Upper lobe of left lung (tissue), 6 donors: ENCODE measurements around the gene RUNX2. TPM values are rescaled to one million over a fixed set of nuclear protein-coding genes. Genes with fewer than 3 reads are reported as not detected.

Experiments
- ATAC-seq, 2 donors: fragments of 200-7000 bp; cut with Tn5 transposase; one replicate each; pipeline ENCODE4 v1.9.1; 2022; ENCODE audit warnings: mild to moderate bottlenecking in 2 of 2, moderate library complexity in 2 of 2; ENCODE audit not compliant: low FRiP score in 2 of 2
- DNase-seq, 2 donors: peaks; one replicate each; pipeline ENCODE4 v3.0.0-alpha.2; 2019 to 2020
- H3K27ac ChIP-seq, 4 donors: fragments of 200-600 bp; sonication (generic); one replicate each; pipeline ENCODE4 v1.5.1; 2016 to 2019
- H3K27me3 ChIP-seq, 4 donors: fragments of 200-600 bp; sonication (generic); one replicate each; pipeline ENCODE4 v1.5.1; 2017 to 2019
- H3K36me3 ChIP-seq, 4 donors: fragments of 200-600 bp; sonication (generic); one replicate each; pipeline ENCODE4 v1.5.1; 2016 to 2019
- H3K4me1 ChIP-seq, 4 donors: fragments of 200-600 bp; sonication (generic); one replicate each; pipeline ENCODE4 v1.5.1; 2018 to 2019
- H3K4me3 ChIP-seq, 4 donors: fragments of 200-600 bp; sonication (generic); one replicate each; pipeline ENCODE4 v1.5.1; 2017 to 2019; ENCODE audit warnings: mild to moderate bottlenecking in 2 of 4, moderate library complexity in 1 of 4
- H3K9me3 ChIP-seq, 4 donors: fragments of 200-600 bp; sonication (generic); one replicate each; pipeline ENCODE4 v1.5.1; 2018 to 2019
- CTCF ChIP-seq, 6 experiments: fragments of 450-650 bp in 4 of 6; fragments of 200-600 bp in 2 of 6; sonication (generic) in 2 of 6; IDR thresholded peaks; one replicate each; pipeline ENCODE4 v1.5.1; 2016 to 2019; ENCODE audit warnings: antibody characterized with exemption in 6 of 6
- EP300 ChIP-seq, 4 donors: sonication (generic); formaldehyde crosslinking; IDR thresholded peaks; one replicate each; pipeline ENCODE4 v1.5.1; 2017; ENCODE audit warnings: antibody characterized with exemption in 4 of 4, control low read depth in 2 of 4
- POLR2A ChIP-seq, 4 donors: fragments of 450-650 bp; IDR thresholded peaks; one replicate each; pipeline ENCODE4 v1.5.1; 2016 to 2017; ENCODE audit warnings: antibody characterized with exemption in 4 of 4, mild to moderate bottlenecking in 2 of 4
- POLR2AphosphoS5 ChIP-seq, 2 donors: sonication (generic); formaldehyde crosslinking; IDR thresholded peaks; one replicate each; pipeline ENCODE4 v1.5.1; 2017; ENCODE audit warnings: antibody characterized with exemption in 2 of 2
- WGBS, 2 donors: methylation state at CpG; one replicate each; pipeline ENCODE4 v1.1.5; 2017 to 2018; 5-methylcytosine and 5-hydroxymethylcytosine counted together
- total RNA-seq, 6 donors: library from RNA; depleted of rRNA in 4 of 6; stranded (reverse); fragments of >200 nt in 4 of 6; gene quantifications; one replicate each; pipeline versions ENCODE4 v1.1.0 to v1.2.1, GENCODE V29; 2016 to 2021
- donor health status: DM: no; HTN: no; CAD: no; lungs with moderate emphysema.
- donor health status: DM: no; HTN: yes; CAD: no; lungs with severe emphysema.

RUNX2 gene
- total RNA-seq, 6 donors from 2014 or later, result 2.6 to 12.2 (median 5.5) TPM

DNA sequence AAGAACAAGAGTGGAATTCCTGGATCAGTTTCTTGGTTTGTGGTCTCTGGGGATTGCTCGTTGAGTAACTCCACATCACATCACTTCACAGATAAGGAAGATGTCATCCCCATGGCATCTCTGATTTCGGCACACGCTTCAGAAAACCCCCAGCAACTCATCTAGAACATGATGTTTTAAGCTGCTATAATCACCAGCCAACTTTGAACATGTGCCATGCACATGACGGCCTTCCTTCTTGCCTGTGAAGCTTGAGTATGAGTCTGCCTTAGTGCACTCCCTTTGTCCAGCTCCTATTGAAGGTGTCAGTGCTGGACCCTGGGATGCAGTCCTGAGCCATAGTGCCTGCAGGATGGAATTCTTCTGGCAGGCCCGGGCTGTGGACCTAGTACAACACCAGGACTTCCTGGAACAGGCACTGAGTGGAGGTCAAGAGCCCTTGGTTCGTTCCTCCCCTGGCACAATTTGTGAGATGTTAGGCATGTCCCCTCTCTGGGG lies 281.1 kb downstream of the RUNX2 start:
- Histone ChIP-seq H3K36me3 (no peaks in the 10 kb centered on the region), H3K27ac (no peak overlapping the region), H3K9me3 (no peaks in the 10 kb centered on the region), H3K4me3 (no peak overlapping the region), H3K27me3 (no peaks in the 10 kb centered on the region), H3K4me1 (peaks cover 0 to 10% (median 3%) of the 10 kb centered on the region in 4 donors)
- ATAC-seq (peak; percentile 64 to 72), DNase-seq (peak in 1 of 2 donors; percentile 61)
- TF ChIP-seq POLR2AphosphoS5 (IDR thresholded peaks at IDR 0.05), result no peak
- TF ChIP-seq EP300 (IDR thresholded peaks at IDR 0.05), result peak in 3 of 4 donors; percentile 8 to 33 (median 17)
- no peak for TF ChIP-seq CTCF (IDR thresholded peaks at IDR 0.05)
- 71 to 78% methylated on average over 6 of the region's 6 CpGs for WGBS, 2 donors

- H3K4me1 ChIP-seq, result peaks cover 0 to 10% (median 3%) of the 10 kb centered on the region in 4 donors
- no peak for TF ChIP-seq CTCF (IDR thresholded peaks at IDR 0.05)
- no peak for TF ChIP-seq EP300 (IDR thresholded peaks at IDR 0.05)
- TF ChIP-seq POLR2A (IDR thresholded peaks at IDR 0.05), result no peak
- no peak for TF ChIP-seq POLR2AphosphoS5 (IDR thresholded peaks at IDR 0.05)
- DNase-seq, result no peak
- H3K36me3 ChIP-seq, result no peaks in the 10 kb centered on the region
- H3K9me3 ChIP-seq, result no peaks in the 10 kb centered on the region
- WGBS, 2 donors, result 75 to 76% methylated on average over 1 of the region's 1 CpG
- no peaks in the 10 kb centered on the region for H3K27me3 ChIP-seq
- H3K27ac ChIP-seq, result no peak overlapping the region
- no peak for ATAC-seq
- H3K4me3 ChIP-seq, result no peak overlapping the region
Measured at GRCh38 chr6:45610374-45610773, 282.2 kb downstream of the RUNX2 start.

- no peak for ATAC-seq
- H3K27ac ChIP-seq, result no peak overlapping the region
- no peaks in the 10 kb centered on the region for H3K27me3 ChIP-seq
- no peaks in the 10 kb centered on the region for H3K36me3 ChIP-seq
- peaks cover 0 to 10% (median 3%) of the 10 kb centered on the region in 4 donors for H3K4me1 ChIP-seq
- no peak overlapping the region for H3K4me3 ChIP-seq
- WGBS, 2 donors, result 57 to 75% methylated on average over 2 of the region's 2 CpGs
- no peak for DNase-seq
- no peak for TF ChIP-seq EP300 (IDR thresholded peaks at IDR 0.05)
- TF ChIP-seq CTCF (IDR thresholded peaks at IDR 0.05), result no peak
- TF ChIP-seq POLR2A (IDR thresholded peaks at IDR 0.05), result no peak
- TF ChIP-seq POLR2AphosphoS5 (IDR thresholded peaks at IDR 0.05), result no peak
- no peaks in the 10 kb centered on the region for H3K9me3 ChIP-seq
Measured at GRCh38 chr6:45610832-45611231, 282.7 kb downstream of the RUNX2 start.

DNA sequence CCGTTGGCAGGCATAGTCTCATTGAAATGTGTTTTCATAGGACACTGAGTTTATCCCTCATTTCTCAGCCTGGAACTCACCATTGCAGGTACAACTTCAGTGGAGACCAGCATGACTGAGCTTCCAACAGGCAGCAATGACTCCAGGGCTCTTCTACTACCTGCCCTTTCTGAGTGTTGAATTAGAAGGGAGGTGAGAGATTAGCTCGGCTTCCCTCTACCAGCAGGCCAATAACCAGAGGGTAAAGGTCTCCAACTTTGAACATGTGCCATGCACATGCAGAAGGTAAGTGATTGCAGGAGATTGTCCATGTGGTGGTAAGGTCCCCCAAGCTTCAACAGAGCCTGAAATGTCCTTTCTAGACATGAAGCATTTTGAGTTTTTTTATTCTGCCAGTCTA lies 283.4 kb downstream of the RUNX2 start:
- Histone ChIP-seq H3K27ac (no peak overlapping the region), H3K27me3 (no peaks in the 10 kb centered on the region), H3K9me3 (no peaks in the 10 kb centered on the region), H3K4me3 (no peak overlapping the region), H3K36me3 (no peaks in the 10 kb centered on the region), H3K4me1 (peaks cover 0 to 10% (median 3%) of the 10 kb centered on the region in 4 donors)
- TF ChIP-seq POLR2A (IDR thresholded peaks at IDR 0.05), result no peak
- TF ChIP-seq CTCF (IDR thresholded peaks at IDR 0.05), result no peak
- no peak for TF ChIP-seq POLR2AphosphoS5 (IDR thresholded peaks at IDR 0.05)
- no peak for TF ChIP-seq EP300 (IDR thresholded peaks at IDR 0.05)
- WGBS, 2 donors, result 84 to 90% methylated on average over 2 of the region's 2 CpGs
- DNase-seq (no peak), ATAC-seq (no peak)

DNA sequence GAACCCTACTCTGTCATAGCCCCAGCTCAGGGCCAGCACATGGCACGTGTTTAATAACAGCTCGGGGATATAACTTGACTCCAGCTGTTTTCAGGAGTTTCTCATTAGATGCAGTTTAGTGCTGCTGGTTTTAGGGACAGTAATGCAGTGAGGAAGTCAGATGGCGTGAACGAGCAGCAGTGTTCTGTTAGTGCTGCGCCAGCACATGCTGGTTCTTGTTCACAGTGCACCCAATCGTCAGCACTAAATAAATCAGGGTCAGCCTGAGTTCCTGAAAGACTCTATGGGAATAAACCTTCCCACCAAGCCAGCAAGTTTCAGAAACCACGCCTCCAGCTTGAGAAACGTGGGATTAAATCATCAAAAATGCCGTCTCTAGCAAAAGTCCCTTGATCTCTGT lies 285.5 kb downstream of the RUNX2 start:
- peak in 1 of 4 donors; percentile 33 for TF ChIP-seq EP300 (IDR thresholded peaks at IDR 0.05)
- no peak for TF ChIP-seq CTCF (IDR thresholded peaks at IDR 0.05)
- TF ChIP-seq POLR2AphosphoS5 (IDR thresholded peaks at IDR 0.05), result peak in 1 of 2 donors; percentile 71
- no peak for TF ChIP-seq POLR2A (IDR thresholded peaks at IDR 0.05)
- no peak for DNase-seq
- 73 to 84% methylated on average over 9 of the region's 9 CpGs for WGBS, 2 donors
- Histone ChIP-seq H3K27ac (no peak overlapping the region), H3K9me3 (no peaks in the 10 kb centered on the region), H3K27me3 (no peaks in the 10 kb centered on the region), H3K4me1 (peaks cover 0 to 10% (median 3%) of the 10 kb centered on the region in 4 donors), H3K36me3 (no peaks in the 10 kb centered on the region), H3K4me3 (no peak overlapping the region)
- ATAC-seq, result peak in 1 of 2 donors; percentile 76
